ENCODE results near the gene MRPL54.

Gene MRPL54

GRCh38 chr19:3762501-3763459, at the start of gene MRPL54:
Gene MRPL54 (plus strand): TSS chr19:3762682. CDS start chr19:3762701, 19 bp downstream.
- DNase-seq: peak; percentile 99

GRCh38 chr19:3716147-3716668, 46.3 kb upstream of the MRPL54 start:
- no peak for DNase-seq

- DNase-seq: no peak
Measured at GRCh38 chr19:3719868-3720267, 42.6 kb upstream of the MRPL54 start.

- no peak for DNase-seq
Measured at GRCh38 chr19:3720349-3720917, 42.0 kb upstream of the MRPL54 start.

- DNase-seq: peak; percentile 91
Measured at GRCh38 chr19:3721131-3721886, 41.2 kb upstream of the MRPL54 start.

- DNase-seq: no peak
Measured at GRCh38 chr19:3721887-3722442, 40.5 kb upstream of the MRPL54 start.

- DNase-seq: no peak
Measured at GRCh38 chr19:3722443-3723109, 39.9 kb upstream of the MRPL54 start.

GRCh38 chr19:3723110-3723488, 39.4 kb upstream of the MRPL54 start:
- no peak for DNase-seq

- no peak for DNase-seq
Measured at GRCh38 chr19:3723883-3724282, 38.6 kb upstream of the MRPL54 start.

GRCh38 chr19:3725121-3725520, 37.4 kb upstream of the MRPL54 start:
- no peak for DNase-seq

GRCh38 chr19:3725640-3726310, 36.7 kb upstream of the MRPL54 start:
- DNase-seq: no peak

- no peak for DNase-seq
Measured at GRCh38 chr19:3730457-3730958, 32.0 kb upstream of the MRPL54 start.

GRCh38 chr19:3732108-3732507, 30.4 kb upstream of the MRPL54 start:
- no peak for DNase-seq

- no peak for DNase-seq
Measured at GRCh38 chr19:3733549-3734309, 28.8 kb upstream of the MRPL54 start.

GRCh38 chr19:3734310-3734600, 28.2 kb upstream of the MRPL54 start:
- no peak for DNase-seq

- no peak for DNase-seq
Measured at GRCh38 chr19:3736106-3736724, 26.3 kb upstream of the MRPL54 start.

- no peak for DNase-seq
Measured at GRCh38 chr19:3737487-3738205, 24.8 kb upstream of the MRPL54 start.

GRCh38 chr19:3738477-3739220, 23.8 kb upstream of the MRPL54 start:
- DNase-seq: no peak

- DNase-seq: no peak
Measured at GRCh38 chr19:3740431-3740830, 22.1 kb upstream of the MRPL54 start.
